GM18907 (cell line): ENCODE results near the gene TOMM7.
A peak's percentile ranks its signal among the peaks of the same experiment; 100 is the strongest.
"Not testable (repeated sequence)": the region's sequence is repeated elsewhere in the genome, so short reads cannot be mapped to it uniquely, and the experiment has no call there.

Experiments used
- ATAC-seq: cut with Tn5 transposase; IDR thresholded peaks from one replicate; pipeline ENCODE4 v1.9.1; 2021; ENCODE audit warnings: mild to moderate bottlenecking, moderate library complexity; ENCODE audit not compliant: unreplicated experiment

TOMM7 gene

DNA sequence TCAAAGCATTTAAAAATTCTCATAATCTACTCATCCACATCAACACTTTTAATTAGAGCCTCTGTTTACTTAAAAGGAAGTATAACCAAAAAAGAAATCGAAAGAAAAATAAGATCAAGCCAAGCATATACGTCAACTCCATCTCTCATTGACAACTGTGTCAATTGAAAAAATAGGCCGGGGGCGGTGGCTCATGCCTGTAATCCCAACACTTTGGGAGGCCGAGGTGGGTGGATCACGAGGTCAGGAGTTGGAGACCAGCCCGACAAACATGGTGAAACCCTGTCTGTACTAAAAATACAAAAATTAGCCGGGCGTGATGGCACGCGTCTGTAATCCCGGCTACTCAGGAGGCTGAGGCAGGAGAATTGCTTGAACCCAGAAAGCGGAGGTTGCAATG, 32.0 kb downstream of the TOMM7 start:
- not testable (repeated sequence) for ATAC-seq

DNA sequence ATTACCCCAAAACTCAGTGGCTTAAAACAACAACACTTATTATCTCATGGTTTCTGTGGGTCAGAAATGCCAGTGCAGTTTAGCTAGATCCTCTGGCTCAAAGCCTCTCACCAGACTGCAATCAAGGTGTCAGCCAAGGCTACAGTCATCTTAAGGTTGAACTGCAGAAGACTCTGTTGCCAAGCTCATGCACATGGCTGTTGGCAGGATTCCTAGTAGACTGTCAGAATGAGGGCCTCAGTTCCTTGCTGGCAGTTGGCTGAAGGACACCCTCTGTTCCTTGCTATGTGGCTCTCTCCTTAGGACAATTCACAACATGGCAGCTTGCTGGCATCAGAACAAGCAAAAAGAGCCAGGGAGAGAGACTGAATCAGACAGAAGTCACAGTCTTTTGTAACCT, 34.7 kb downstream of the TOMM7 start:
- no peak for ATAC-seq

DNA sequence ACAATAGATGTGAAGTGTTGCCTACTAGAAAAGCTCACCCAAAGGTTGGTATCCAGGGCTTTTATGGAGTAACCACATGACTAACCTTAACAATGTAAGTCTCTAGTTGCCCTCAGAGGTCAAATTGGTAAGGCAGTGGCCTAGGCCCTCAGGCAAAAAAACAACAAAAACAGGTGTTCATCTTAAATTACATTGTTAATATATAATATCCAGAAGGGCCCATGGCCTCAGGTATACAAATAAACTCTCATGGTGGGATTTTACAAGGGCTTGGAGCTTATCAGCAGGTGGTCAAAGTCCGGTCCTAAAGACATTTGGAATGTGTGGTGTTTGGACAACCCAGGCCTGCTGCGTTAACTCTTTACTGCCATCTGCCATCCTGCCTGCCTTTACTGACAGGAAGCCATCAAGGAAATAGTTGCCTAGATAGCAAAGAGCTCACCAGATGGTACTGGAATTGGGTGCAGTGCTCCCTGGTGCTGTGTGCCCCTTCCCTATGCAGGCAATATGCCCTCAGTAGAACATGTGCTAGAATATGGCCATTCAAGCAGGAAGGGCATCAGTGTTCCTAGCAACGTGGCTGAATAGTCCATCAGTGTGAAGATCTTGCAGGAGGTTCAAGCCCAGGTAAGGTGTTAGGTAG, 36.2 kb downstream of the TOMM7 start:
- no peak for ATAC-seq

DNA sequence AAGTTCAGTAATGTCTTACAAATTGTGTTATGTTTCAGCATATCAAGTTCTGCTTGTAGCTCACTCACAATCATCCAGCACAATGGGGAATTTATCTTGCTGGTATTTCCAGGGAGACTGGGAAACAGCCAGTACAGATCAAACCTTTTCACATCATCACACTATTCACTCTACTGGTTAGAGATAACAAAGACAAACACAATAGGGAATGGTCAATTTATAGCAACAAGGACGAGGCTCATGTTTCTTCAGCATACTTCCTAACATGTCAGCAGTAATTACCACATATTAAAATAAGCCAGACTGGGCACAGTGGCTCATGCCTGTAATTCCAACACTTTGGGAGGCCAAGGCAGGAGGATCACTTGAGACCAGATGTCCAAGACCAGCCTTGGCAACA, 38.3 kb downstream of the TOMM7 start:
- ATAC-seq = no peak

DNA sequence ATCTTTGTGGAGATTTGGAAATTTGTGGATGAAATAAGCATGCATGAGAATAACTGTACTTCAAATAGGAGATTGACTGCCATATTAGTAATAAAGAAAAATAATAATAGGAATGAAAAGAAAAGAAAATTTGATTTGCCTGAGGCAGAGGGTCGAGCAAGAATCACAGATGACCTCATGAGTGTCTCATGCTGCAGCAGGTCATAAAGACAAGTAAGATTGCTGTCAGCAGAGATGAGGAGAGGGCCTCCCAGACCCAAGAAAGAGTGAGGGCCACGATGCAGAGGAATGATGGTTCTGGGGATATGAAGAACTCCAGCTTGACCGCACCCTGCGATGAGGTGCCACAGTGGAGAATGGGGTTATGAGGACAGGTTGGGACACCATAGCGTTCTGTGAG, 39.2 kb downstream of the TOMM7 start:
- ATAC-seq = no peak

DNA sequence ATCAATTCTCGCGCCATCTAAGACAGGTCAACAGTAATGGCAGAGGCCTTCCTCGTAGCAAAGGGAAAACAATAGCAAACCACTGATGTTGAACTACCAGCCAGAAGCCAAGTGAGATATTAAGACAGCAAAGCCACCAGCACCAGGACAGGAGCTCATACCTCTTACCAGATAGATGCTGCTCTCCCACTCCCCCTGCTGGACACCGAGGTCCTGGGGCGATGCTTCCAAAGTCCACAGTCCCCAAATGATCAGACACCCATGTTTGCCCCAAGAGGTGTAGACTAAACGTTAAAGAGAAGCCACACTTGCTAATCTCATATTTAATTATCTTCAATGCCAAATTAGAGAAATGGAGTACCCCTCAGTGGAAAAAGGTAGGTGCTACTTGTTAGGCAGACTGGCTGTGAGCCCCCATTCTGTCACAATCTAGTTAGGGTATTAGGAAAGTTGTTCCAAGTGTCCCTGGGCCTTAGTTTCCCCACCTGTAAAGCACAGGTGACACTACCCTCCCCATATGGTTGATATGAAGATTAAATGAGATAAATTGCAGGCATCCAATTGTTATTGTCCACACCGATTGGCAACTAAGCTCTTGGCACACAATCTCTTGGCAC, 39.9 kb downstream of the TOMM7 start:
- ATAC-seq = peak; percentile 74

DNA sequence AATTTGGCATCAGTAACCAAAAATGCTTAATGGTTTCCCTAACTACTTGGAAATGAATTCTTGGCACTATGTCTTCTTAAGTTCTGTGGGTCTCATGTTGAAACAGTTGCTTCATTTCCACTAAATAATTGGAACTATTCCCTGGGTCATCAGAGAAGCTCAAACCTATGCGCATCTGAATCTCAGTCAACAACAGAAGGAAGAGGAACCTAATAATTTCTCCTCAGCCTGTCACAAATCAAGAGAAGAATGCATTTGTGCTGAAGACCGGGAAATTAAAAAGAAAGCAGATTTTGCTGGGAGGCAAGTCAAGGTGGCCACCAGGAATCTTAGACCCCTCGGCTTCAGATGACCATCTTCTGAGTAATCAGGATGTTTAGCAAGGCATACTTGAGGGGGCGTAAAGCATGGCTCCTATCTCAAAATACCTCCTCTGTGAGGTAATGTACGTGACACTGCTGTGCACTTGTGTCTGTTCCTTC, 41.4 kb downstream of the TOMM7 start:
- ATAC-seq = no peak

DNA sequence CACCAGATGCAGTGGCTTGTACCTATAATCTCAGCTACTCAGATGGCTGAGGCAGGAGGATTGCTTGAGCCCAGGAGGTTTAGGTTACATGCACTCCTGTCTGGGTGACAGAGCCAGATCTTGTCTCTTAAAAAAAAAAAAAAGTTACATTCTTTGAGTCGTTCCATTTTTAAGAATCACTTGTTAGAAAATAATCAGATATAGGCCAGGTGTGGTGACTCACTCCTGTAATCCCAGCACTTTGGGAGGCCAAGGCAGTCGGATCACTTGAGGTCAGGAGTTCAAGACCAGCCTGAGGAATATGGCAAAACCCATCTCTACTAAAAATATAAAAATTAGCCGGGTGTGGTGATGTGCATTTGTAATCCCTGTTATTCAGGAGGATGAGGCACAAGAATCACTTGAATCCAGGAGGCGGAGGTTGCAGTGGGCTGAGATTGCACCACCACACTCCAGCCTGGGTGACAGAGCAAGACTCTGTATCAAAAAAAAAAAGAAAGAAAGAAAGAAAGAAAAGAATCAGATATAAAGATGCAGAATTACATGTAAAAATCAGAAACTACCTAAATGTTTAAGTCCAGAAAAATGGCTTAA, 42.8 kb downstream of the TOMM7 start:
- ATAC-seq = not testable (repeated sequence)

DNA sequence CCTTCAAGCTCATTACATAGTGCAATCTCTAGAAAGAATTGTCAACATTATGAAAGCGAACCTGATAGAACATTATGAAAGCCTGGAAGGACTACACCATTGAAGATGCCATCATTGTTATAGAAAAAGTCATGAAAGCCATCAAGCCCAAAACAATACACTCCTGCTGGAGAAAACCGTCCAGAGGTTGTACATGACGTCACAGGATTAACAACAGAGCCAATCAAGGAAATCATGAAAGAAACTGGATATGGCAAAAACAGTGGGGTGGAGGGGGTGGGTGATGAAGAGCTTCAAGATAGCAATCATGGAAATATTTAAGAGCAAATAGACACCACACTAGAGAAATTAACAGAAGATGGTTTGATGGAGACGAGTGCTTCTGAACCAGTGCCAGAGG, 45.7 kb downstream of the TOMM7 start:
- no peak for ATAC-seq

DNA sequence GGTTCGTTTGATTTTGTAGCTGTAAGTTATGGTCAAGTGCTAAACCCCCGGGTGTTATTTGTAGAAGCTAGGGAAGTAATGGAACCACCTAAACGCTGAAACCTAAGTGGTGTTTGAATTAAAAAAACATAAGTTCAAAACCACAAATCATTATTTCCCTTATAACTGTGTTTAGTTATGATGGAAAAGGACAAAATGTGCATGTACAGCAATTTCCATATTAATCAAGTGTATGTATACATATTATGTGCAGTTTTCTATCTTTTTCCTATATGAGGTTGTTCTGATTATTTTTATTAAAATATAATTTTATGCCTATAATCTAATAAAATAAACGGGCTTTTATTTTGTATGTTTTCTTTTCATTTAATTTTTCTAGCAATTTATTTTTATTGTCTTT, 49.8 kb downstream of the TOMM7 start:
- ATAC-seq = no peak

DNA sequence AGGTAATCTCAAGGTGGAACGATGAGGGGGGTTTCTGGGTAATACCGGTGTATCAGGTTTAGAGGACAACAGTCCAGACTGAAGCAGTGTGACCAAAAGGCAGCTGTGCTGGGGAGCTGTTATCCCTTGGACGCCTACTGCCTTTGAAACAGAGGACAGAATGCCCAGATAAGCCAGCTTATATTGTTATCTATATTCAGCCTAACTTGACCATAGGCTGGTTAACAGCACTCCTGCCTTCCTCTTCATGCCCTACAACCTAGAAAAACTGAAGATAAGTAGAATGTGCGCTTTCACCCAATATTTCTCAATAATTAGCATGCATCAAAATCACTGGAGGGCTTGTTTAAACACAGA, 50.8 kb downstream of the TOMM7 start:
- ATAC-seq = no peak

DNA sequence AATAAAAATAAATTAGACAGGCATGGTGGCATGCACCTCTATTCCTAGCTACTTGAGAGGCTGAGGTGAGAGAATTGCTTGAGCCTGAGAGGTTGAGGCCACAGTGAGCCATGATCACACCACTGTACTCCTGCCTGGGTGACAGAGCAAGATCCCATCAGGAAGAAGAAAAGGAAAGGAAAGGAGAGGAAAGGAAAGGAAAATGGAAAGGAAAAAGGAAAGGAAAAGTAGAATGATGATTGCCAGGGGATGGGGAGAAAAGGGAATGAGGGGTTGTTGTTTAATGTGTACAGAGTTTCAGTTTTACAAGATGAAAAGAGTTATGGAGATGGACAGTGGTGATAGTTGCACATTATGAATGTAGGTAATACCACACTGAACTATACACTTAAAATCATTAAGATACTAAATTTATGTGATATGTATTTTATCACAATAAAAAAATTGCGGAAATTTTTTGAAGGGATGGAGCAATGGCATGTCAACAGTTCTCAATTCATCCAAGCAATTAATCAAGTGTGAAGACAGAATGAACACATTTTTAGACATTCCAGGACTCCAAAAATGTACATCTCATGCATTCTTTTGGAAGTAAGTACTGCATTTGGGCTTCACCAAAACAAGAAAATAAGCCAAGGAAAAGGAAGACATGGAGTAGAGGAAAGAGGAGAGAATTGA, 51.3 kb downstream of the TOMM7 start:
- no peak for ATAC-seq

DNA sequence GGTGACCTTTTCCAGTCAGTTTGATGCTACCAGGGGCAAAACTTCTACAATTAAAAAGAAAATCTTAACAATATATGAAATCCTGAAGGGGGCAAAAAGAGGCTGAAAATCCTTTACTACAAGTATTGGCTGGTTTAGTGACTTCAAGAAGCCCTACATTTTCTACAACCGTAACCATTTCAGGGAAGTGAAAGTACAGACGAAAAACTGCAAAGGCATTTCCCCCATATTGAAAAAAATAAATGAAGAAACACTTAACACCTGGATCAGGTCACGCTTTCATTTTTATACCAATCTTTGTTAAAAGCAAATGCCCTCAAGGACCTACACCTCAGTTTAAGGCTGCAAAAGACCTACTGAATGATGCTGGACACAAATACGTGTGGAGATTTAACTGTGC, 57.0 kb downstream of the TOMM7 start:
- ATAC-seq = peak; percentile 71
